HUDEP-2 (cell line): ENCODE data around the gene GRIK4.
"Not testable (repeated sequence)": the region's sequence is repeated elsewhere in the genome, so short reads cannot be mapped to it uniquely, and the experiment has no call there.

Source experiments
- DNase-seq, 76 experiments: peaks; one replicate each; lab custom pipeline; 2025; ENCODE audit not compliant: unreplicated experiment in 76 of 76; lab: John Stamatoyannopoulos, UW

GRIK4 gene

GRCh38 chr11:120571476-120571875 is 59.9 kb downstream of the GRIK4 start:
- no peak for DNase-seq

GRCh38 chr11:120573756-120574354 is 62.3 kb downstream of the GRIK4 start:
- DNase-seq, result no peak

GRCh38 chr11:120574876-120575275 is 63.3 kb downstream of the GRIK4 start:
- DNase-seq, result no peak

GRCh38 chr11:120575461-120575860 is 63.9 kb downstream of the GRIK4 start:
- DNase-seq, result no peak

- DNase-seq, result no peak
Measured at GRCh38 chr11:120576606-120577005, 65.1 kb downstream of the GRIK4 start.

GRCh38 chr11:120577041-120577440 is 65.5 kb downstream of the GRIK4 start:
- no peak for DNase-seq

GRCh38 chr11:120577624-120578363 is 66.2 kb downstream of the GRIK4 start:
- DNase-seq, result no peak

- DNase-seq, result no peak
Measured at GRCh38 chr11:120578596-120579154, 67.1 kb downstream of the GRIK4 start.

GRCh38 chr11:120579611-120580031 is 68.1 kb downstream of the GRIK4 start:
- no peak for DNase-seq

GRCh38 chr11:120581313-120581712 is 69.8 kb downstream of the GRIK4 start:
- DNase-seq, result no peak

GRCh38 chr11:120582535-120582934 is 71.0 kb downstream of the GRIK4 start:
- not testable (repeated sequence) for DNase-seq

- DNase-seq, result no peak
Measured at GRCh38 chr11:120586072-120586471, 74.5 kb downstream of the GRIK4 start.

- no peak for DNase-seq
Measured at GRCh38 chr11:120586728-120587127, 75.2 kb downstream of the GRIK4 start.

- DNase-seq, result no peak
Measured at GRCh38 chr11:120587299-120587698, 75.8 kb downstream of the GRIK4 start.

GRCh38 chr11:120589376-120589775 is 77.8 kb downstream of the GRIK4 start:
- no peak for DNase-seq

- DNase-seq, result no peak
Measured at GRCh38 chr11:120590472-120590871, 78.9 kb downstream of the GRIK4 start.

- DNase-seq, result no peak
Measured at GRCh38 chr11:120594746-120595145, 83.2 kb downstream of the GRIK4 start.

GRCh38 chr11:120595557-120595956 is 84.0 kb downstream of the GRIK4 start:
- no peak for DNase-seq

- no peak for DNase-seq
Measured at GRCh38 chr11:120597250-120598215, 86.0 kb downstream of the GRIK4 start.

GRCh38 chr11:120598517-120599257 is 87.1 kb downstream of the GRIK4 start:
- no peak for DNase-seq
